Measurements from ENCODE around the gene KLHDC8B.
"Not testable (repeated sequence)": the region's sequence is repeated elsewhere in the genome, so short reads cannot be mapped to it uniquely, and the experiment has no call there.

Gene KLHDC8B

DNA sequence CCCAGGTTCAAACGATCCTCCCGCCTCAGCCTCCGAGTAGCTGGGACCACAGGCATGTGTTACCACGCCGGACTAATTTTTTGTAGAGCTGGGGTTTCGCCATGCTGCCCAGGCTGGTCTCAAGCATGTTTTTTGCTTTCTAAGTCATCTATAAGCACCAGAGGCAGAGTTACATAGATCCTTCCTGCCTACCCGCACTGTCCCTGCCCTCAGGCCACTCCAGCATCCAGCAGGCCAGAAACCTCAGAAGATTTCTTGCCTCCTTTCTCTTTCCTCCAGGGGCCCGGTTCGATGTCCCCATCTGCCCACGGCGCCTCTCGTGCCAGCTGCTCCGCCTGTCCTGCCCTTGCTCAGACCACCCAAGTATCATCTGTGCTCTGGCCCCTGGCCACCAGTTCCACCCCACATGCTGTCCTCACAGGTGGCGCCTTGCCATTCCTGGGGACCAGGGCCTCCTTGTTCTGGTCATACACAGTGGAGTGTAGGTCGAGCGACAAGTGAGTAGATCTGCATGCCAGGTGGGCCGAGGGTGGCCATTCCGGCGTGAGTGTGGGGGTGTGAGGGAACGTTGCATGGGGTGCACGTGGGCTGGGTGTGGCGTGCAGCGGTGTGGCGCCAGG, 27.3 kb downstream of the KLHDC8B start:
- ChIA-PET POLR2A (no interaction called here), CTCF (no interaction called here)
- no peak for DNase-seq (ENCODE audit: extremely low spot score)
- TF ChIP-seq NFRKB (IDR thresholded peaks at IDR 0.05) = no peak
- TF ChIP-seq PKNOX1 (IDR thresholded peaks at IDR 0.05) = no peak
- TF ChIP-seq ELF4 (IDR thresholded peaks at IDR 0.05) = no peak
- TF ChIP-seq ARNT (IDR thresholded peaks at IDR 0.05) = no peak
- TF ChIP-seq TARDBP (IDR thresholded peaks at IDR 0.05) = no peak
- TF ChIP-seq SUZ12 (IDR thresholded peaks at IDR 0.05) = no peak
- no peak for TF ChIP-seq FOXK2 (IDR thresholded peaks at IDR 0.05)
- TF ChIP-seq CTBP1 (IDR thresholded peaks at IDR 0.05; ENCODE audit: borderline replicate concordance) = no peak
- TF ChIP-seq FOXM1 (IDR thresholded peaks at IDR 0.05; ENCODE audit: borderline replicate concordance) = no peak
- TF ChIP-seq L3MBTL2 (conservative IDR thresholded peaks at IDR 0.05) = no peak
- no peak for TF ChIP-seq BHLHE40 (IDR thresholded peaks at IDR 0.05; ENCODE audit: borderline replicate concordance)
- TF ChIP-seq FOXA1 (IDR thresholded peaks at IDR 0.05) = no peak
- no peak for TF ChIP-seq HDGF (IDR thresholded peaks at IDR 0.05; ENCODE audit: borderline replicate concordance)
- no peak for TF ChIP-seq SP1 (IDR thresholded peaks at IDR 0.05)
- TF ChIP-seq LEF1 (IDR thresholded peaks at IDR 0.05; ENCODE audit: borderline replicate concordance) = no peak
- no peak for TF ChIP-seq ZNF384 (IDR thresholded peaks at IDR 0.05)

- POLR2A ChIA-PET = no interaction called here
- DNase-seq (ENCODE audit: extremely low spot score) = no peak
- no peak for TF ChIP-seq TARDBP (IDR thresholded peaks at IDR 0.05)
- TF ChIP-seq FOXM1 (IDR thresholded peaks at IDR 0.05; ENCODE audit: borderline replicate concordance) = no peak
- no peak for TF ChIP-seq HDGF (IDR thresholded peaks at IDR 0.05; ENCODE audit: borderline replicate concordance)
- CTCF ChIA-PET = no interaction called here
These were observed 28.0 kb downstream of the KLHDC8B start for GRCh38 chr3:49199239-49199899.

DNA sequence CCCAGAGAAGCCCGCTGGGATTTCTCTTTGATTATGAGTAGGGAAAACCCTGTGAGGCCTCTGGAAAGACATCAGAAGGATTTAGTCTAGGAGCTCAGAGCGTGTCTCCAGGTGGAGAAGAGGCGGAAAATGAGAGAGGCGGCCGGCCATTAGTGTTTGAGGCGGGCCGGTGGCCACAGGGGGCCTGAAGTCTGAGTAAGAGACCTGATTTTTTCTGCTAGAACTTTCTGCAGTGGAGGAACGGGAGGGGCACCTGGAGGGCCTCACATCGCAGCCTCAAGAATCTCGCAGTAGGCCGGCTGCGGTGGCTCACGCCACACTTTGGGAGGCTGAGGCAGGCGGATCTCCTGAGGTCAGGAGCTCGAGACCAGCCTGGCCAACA, 28.5 kb downstream of the KLHDC8B start:
- ChIA-PET CTCF (no interaction called here), POLR2A (no interaction called here)
- DNase-seq (ENCODE audit: extremely low spot score) = no peak
- no peak for TF ChIP-seq FOXK2 (IDR thresholded peaks at IDR 0.05)

DNA sequence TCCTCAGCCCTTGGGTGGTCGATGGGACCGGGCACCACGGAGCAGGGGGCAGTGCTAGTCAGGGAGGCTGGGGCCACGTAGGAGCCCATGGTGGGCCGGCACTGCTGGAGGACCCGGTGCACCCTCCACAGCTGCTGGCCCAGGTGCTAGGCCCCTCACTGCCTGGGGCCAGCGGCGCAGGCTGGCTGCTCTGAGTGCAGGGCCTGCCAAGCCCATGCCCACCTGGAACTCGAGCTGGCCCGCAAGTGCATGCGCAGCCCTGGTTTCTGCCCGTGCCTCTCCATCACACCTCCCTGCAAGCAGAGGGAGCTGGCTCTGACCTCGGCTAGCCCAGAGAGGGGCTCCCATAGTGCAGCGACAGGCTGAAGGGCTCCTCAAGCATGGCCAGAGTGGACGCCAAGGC, 42.1 kb downstream of the KLHDC8B start:
- ChIA-PET POLR2A (no interaction called here), CTCF (no interaction called here)
- DNase-seq (ENCODE audit: extremely low spot score) = no peak
- no peak for TF ChIP-seq BHLHE40 (IDR thresholded peaks at IDR 0.05; ENCODE audit: borderline replicate concordance)
- no peak for TF ChIP-seq FOXA1 (IDR thresholded peaks at IDR 0.05)
- TF ChIP-seq PKNOX1 (IDR thresholded peaks at IDR 0.05) = no peak
- TF ChIP-seq ARNT (IDR thresholded peaks at IDR 0.05) = no peak
- no peak for TF ChIP-seq HDGF (IDR thresholded peaks at IDR 0.05; ENCODE audit: borderline replicate concordance)
- no peak for TF ChIP-seq ELF4 (IDR thresholded peaks at IDR 0.05)
- TF ChIP-seq L3MBTL2 (conservative IDR thresholded peaks at IDR 0.05) = no peak
- TF ChIP-seq SUZ12 (IDR thresholded peaks at IDR 0.05) = no peak
- TF ChIP-seq NFRKB (IDR thresholded peaks at IDR 0.05) = no peak
- TF ChIP-seq FOXK2 (IDR thresholded peaks at IDR 0.05) = no peak
- TF ChIP-seq CTBP1 (IDR thresholded peaks at IDR 0.05; ENCODE audit: borderline replicate concordance) = no peak
- no peak for TF ChIP-seq FOXM1 (IDR thresholded peaks at IDR 0.05; ENCODE audit: borderline replicate concordance)
- no peak for TF ChIP-seq LEF1 (IDR thresholded peaks at IDR 0.05; ENCODE audit: borderline replicate concordance)
- no peak for TF ChIP-seq ZNF384 (IDR thresholded peaks at IDR 0.05)
- TF ChIP-seq SP1 (IDR thresholded peaks at IDR 0.05) = no peak
- TF ChIP-seq TARDBP (IDR thresholded peaks at IDR 0.05) = no peak

GRCh38 chr3:49213998-49214397, 42.6 kb downstream of the KLHDC8B start:
- ChIA-PET POLR2A (no interaction called here), CTCF (no interaction called here)
- TF ChIP-seq ZNF384 (IDR thresholded peaks at IDR 0.05) (no peak), FOXM1 (IDR thresholded peaks at IDR 0.05; ENCODE audit: borderline replicate concordance) (no peak), NFRKB (IDR thresholded peaks at IDR 0.05) (no peak), CTBP1 (IDR thresholded peaks at IDR 0.05; ENCODE audit: borderline replicate concordance) (no peak), SUZ12 (IDR thresholded peaks at IDR 0.05) (no peak), TARDBP (IDR thresholded peaks at IDR 0.05) (no peak), BHLHE40 (IDR thresholded peaks at IDR 0.05; ENCODE audit: borderline replicate concordance) (no peak), SP1 (IDR thresholded peaks at IDR 0.05) (no peak), ARNT (IDR thresholded peaks at IDR 0.05) (no peak), HDGF (IDR thresholded peaks at IDR 0.05; ENCODE audit: borderline replicate concordance) (no peak), LEF1 (IDR thresholded peaks at IDR 0.05; ENCODE audit: borderline replicate concordance) (no peak), FOXK2 (IDR thresholded peaks at IDR 0.05) (no peak), L3MBTL2 (conservative IDR thresholded peaks at IDR 0.05) (no peak), FOXA1 (IDR thresholded peaks at IDR 0.05) (no peak), PKNOX1 (IDR thresholded peaks at IDR 0.05) (no peak), ELF4 (IDR thresholded peaks at IDR 0.05) (no peak)
- DNase-seq (ENCODE audit: extremely low spot score) = no peak

GRCh38 chr3:49216687-49217086, 45.3 kb downstream of the KLHDC8B start:
- DNase-seq (ENCODE audit: extremely low spot score); CTCF ChIA-PET; POLR2A ChIA-PET: not testable (repeated sequence)

DNA sequence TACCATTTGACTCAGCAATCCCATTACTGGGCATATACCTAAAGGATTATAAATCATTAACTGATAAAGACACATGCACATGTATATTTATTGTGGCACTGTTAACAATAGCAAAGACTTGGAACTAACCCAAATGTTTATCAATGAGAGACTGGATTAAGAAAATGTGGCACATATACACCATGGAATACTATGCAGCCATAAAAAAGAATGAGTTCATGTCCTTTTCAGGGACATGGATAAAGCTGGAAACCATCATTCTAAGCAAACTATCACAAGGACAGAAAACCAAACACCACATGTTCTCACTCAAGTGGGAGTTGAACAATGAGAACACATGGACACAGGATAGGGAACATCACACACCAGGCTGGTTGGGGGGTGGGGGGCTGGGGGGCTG, 45.7 kb downstream of the KLHDC8B start:
- DNase-seq (ENCODE audit: extremely low spot score); CTCF ChIA-PET; POLR2A ChIA-PET: not testable (repeated sequence)

All from HEK293T (cell line).